ENCODE data around the gene NDUFA7. TPM values are rescaled to one million over a fixed set of nuclear protein-coding genes. Genes with fewer than 3 reads are reported as not detected.

The NDUFA7 gene
- 70.7 and 73.0 TPM in 2 replicates for total RNA-seq (2021)
- long read RNA-seq, transcript NDUFA7-201 (4 exons, 601 nt): major isoform, 30 of 47 reads
- long read RNA-seq, partial matches to known transcripts: 7 of 47 reads
- long read RNA-seq, other reads (novel, unspliced or antisense): 10 of 47 reads

DNA sequence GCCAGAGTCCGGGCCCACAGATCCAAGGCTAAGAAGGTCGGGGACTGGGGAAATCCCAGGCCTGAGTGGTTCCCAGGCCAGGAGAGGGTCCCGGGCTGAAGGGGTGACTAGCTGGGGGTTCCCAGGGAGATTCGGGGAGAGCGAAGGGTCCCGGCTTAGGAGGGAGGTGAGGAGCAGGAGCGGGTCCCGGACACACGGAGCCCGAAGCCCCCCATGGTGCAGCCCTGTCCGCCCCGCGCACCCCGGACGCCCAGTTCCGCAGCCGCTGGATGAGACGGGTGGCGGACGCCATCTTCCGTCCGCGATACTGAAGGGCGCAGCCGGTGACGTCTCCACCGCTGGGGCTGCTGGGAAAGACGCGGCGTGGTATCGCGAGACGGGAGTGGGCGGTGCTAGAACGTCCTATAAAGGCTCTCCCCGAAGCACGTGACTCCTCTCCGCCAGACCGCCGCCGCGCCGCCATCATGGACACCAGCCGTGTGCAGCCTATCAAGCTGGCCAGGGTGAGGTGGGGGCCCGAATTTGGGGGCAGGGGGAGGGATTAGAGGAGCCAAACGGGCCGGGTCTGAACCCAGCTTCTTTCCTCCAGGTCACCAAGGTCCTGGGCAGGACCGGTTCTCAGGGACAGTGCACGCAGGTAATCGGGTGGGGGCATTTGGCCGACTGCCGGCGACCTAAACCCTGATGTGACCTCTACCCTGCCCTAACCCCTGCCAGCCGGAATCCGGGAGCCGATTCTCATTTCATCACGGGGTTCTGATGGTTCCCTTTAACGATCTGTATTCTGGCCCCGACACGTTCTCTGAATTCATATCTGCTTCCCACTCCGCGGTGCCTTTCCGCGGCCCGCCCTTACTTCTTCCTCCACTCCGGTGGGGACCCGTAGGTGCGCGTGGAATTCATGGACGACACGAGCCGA lies at the start of gene NDUFA7, which contains the start of gene RPS28:
Gene NDUFA7, minus strand, starts transcription at position 309 of the 919 bp plus-strand sequence. Its CDS starts 17 bp downstream, at position 292.
Gene RPS28, plus strand, starts transcription at position 430 of the 919 bp plus-strand sequence. Its CDS starts 35 bp downstream, at position 465.
- Histone ChIP-seq H2BK20ac (ENCODE audit: low read depth, low read length, poor library complexity, severe bottlenecking) (no peak within 1 kb of the TSS), H3K4me1 (ENCODE audit: insufficient read depth, low read length) (no peaks in the 10 kb centered on the region; the same call in 1 of the 2 replicates), H3K9ac (ENCODE audit: extremely low read depth, insufficient read length, low read length) (peak within 1 kb of the TSS; percentile 97), H3K23ac (ENCODE audit: insufficient read length, low read depth, low read length) (no peak within 1 kb of the TSS), H3K56ac (ENCODE audit: insufficient read length, low read depth, low read length) (peak within 1 kb of the TSS; percentile 19), H2BK15ac (ENCODE audit: low read depth, low read length) (no peak within 1 kb of the TSS), H3K18ac (ENCODE audit: insufficient read length, low read depth, low read length) (peak within 1 kb of the TSS; percentile 66), H4K8ac (replicated peaks; ENCODE audit: insufficient read length, low read depth, low read length) (peak within 1 kb of the TSS; percentile 43), H4K91ac (ENCODE audit: insufficient read length, low read depth, low read length) (peak within 1 kb of the TSS; percentile 55), H2AFZ (ENCODE audit: low read length) (no peak within 1 kb of the TSS), H3K27me3 (ENCODE audit: insufficient read depth, low read length) (no peaks in the 10 kb centered on the region), H3K9me3 (ENCODE audit: control insufficient read depth, low read depth, low read length) (no peaks in the 10 kb centered on the region), H3K79me1 (ENCODE audit: insufficient read depth, low read depth, low read length, poor library complexity, severe bottlenecking) (no peaks in the 10 kb centered on the region), H4K5ac (ENCODE audit: insufficient read length, low read depth, low read length) (peak within 1 kb of the TSS; percentile 41), H3K27ac (ENCODE audit: insufficient read length, low read depth, low read length) (peak within 1 kb of the TSS; percentile 35), H2BK12ac (ENCODE audit: insufficient read length, low read depth, low read length) (peak within 1 kb of the TSS; percentile 55), H2BK5ac (ENCODE audit: insufficient read length, low read length) (peak within 1 kb of the TSS; percentile 32), H3K23me2 (ENCODE audit: insufficient read length, low read depth, low read length, poor library complexity, severe bottlenecking) (peaks cover 6% of the 10 kb centered on the region), H3K4ac (ENCODE audit: low read depth, low read length) (peak within 1 kb of the TSS; percentile 87), H2BK120ac (ENCODE audit: low read depth, low read length, poor library complexity, severe bottlenecking) (no peak within 1 kb of the TSS), H3K14ac (ENCODE audit: insufficient read depth, low read length) (peak within 1 kb of the TSS; percentile 91), H2AK5ac (ENCODE audit: insufficient read length, low read length) (no peak within 1 kb of the TSS), H3K79me2 (ENCODE audit: insufficient read depth, low read length) (peaks cover 5% of the 10 kb centered on the region; the same call in 1 of the 2 replicates), H3T11ph (ENCODE audit: low read length) (no peak within 1 kb of the TSS), H4K20me1 (ENCODE audit: control insufficient read depth, insufficient read depth, insufficient read length) (no peaks in the 10 kb centered on the region), H3K4me2 (ENCODE audit: insufficient read depth, insufficient read length, low read length) (peak within 1 kb of the TSS; percentile 96)
- H3K4me1 Mint-ChIP-seq: peaks cover 18 to 29% of the 10 kb centered on the region in 2 experiments
- peak within 1 kb of the TSS; percentile 96 to 98 for H3K4me3 Mint-ChIP-seq
- TF ChIP-seq, protein P1, sequence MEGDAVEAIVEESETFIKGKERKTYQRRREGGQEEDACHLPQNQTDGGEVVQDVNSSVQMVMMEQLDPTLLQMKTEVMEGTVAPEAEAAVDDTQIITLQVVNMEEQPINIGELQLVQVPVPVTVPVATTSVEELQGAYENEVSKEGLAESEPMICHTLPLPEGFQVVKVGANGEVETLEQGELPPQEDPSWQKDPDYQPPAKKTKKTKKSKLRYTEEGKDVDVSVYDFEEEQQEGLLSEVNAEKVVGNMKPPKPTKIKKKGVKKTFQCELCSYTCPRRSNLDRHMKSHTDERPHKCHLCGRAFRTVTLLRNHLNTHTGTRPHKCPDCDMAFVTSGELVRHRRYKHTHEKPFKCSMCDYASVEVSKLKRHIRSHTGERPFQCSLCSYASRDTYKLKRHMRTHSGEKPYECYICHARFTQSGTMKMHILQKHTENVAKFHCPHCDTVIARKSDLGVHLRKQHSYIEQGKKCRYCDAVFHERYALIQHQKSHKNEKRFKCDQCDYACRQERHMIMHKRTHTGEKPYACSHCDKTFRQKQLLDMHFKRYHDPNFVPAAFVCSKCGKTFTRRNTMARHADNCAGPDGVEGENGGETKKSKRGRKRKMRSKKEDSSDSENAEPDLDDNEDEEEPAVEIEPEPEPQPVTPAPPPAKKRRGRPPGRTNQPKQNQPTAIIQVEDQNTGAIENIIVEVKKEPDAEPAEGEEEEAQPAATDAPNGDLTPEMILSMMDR (conservative IDR thresholded peaks at IDR 0.05): no peak; the same call in 2 of the 3 replicates
- H3K36me3 Mint-ChIP-seq (ENCODE audit: insufficient read depth in 1 of 3, low read depth in 3 of 3): peaks cover 14 to 36% (median 24%) of the 10 kb centered on the region in 3 experiments
- H3K9me3 Mint-ChIP-seq: no peaks in the 10 kb centered on the region; a peak in 2 of 5 replicates
- H3K27ac Mint-ChIP-seq: peak within 1 kb of the TSS; percentile 98 to 100 (median 99)
- no CpG with 5 or more reads among the region's 72 CpGs for WGBS (ENCODE audit: extremely low coverage, insufficient read length, low lambda C conversion rate)
- peak; percentile 94 for DNase-seq
- H3K27me3 Mint-ChIP-seq (ENCODE audit: low read depth): no peaks in the 10 kb centered on the region; the same call in 1 of the 2 replicates
